HepG2 (cell line): ENCODE results near the gene RDH16. TPM values are rescaled to one million over a fixed set of nuclear protein-coding genes. Genes with fewer than 3 reads are reported as not detected.

Source experiments
- ATAC-seq: fragments of 200-7000 bp; cut with Tn5 transposase; 3 replicates; pipeline ENCODE4 v1.9.1; 2020; ENCODE audit warnings: mild to moderate bottlenecking, moderate library complexity
- BruUV-seq: library from RNA; stranded (reverse); fragments of 400-500 nt; replicated peaks from 2 replicates; lab custom pipeline; 2021; lab: Mats Ljungman, UMichigan
- CTCF ChIA-PET: fragments of 300-600 bp; formaldehyde crosslinking; extraction: SDS; loops from one replicate; lab custom pipeline; 2021; ENCODE audit warnings: low total read pairs, inconsistent platforms, low intra/inter-chr PET ratio; lab: Yijun Ruan, JAX
- POLR2A ChIA-PET: fragments of 350-600 bp; sonication (Branson Sonifier 250); formaldehyde crosslinking; loops from one replicate; lab custom pipeline; 2020; ENCODE audit warnings: antibody characterized with exemption, inconsistent platforms; lab: Yijun Ruan, JAX
- DNase-seq: peaks from one replicate; pipeline ENCODE4 v3.0.0-alpha.2; 2015; ENCODE audit warnings: low spot score
- FAIRE-seq: peaks from 3 replicates; lab custom pipeline; 2011; peaks lifted over from hg19 to GRCh38; lab: Jason Lieb, UNC
- H2AFZ ChIP-seq: one replicate; pipeline ENCODE4 v1.6.1; 2011; ENCODE audit warnings: low read length, inconsistent platforms
- H3K27ac ChIP-seq: fragments of 300-600 bp; 3 replicates; pipeline ENCODE4 v1.8.0; 2011; ENCODE audit warnings: mixed run types, mild to moderate bottlenecking, mixed read lengths, low read length, inconsistent platforms; ENCODE audit not compliant: insufficient read depth; ENCODE audit errors: extremely low read length
- H3K27me3 ChIP-seq, 2 experiments: fragments of 200-600 bp in 1 of 2; 2 replicates in 1 of 2; 3 replicates in 1 of 2; pipeline versions ENCODE4 v1.6.0 to v1.8.0; 2011; ENCODE audit warnings: low read length in 2 of 2, mild to moderate bottlenecking in 2 of 2, moderate library complexity in 2 of 2, inconsistent platforms in 1 of 2; ENCODE audit not compliant: insufficient read depth in 2 of 2, control insufficient read depth in 1 of 2
- H3K36me3 ChIP-seq, 2 experiments: fragments of 200-600 bp in 1 of 2; replicated peaks in 1 of 2; 2 replicates in 1 of 2; 3 replicates in 1 of 2; pipeline versions ENCODE4 v1.5.1 to v1.8.0; 2011; ENCODE audit warnings: low read length in 2 of 2, inconsistent platforms in 1 of 2; ENCODE audit not compliant: insufficient read depth in 2 of 2, control insufficient read depth in 1 of 2
- H3K4me1 ChIP-seq: 2 replicates; pipeline ENCODE4 v1.5.1; 2012; ENCODE audit warnings: low read length, inconsistent platforms; ENCODE audit not compliant: insufficient read depth
- H3K4me2 ChIP-seq: 2 replicates; pipeline ENCODE4 v1.6.0; 2011; ENCODE audit warnings: low read depth, low read length, inconsistent platforms
- H3K4me3 ChIP-seq, 3 experiments: fragments of 200-600 bp in 1 of 3; sonication (generic), shearing (Covaris generic) in 1 of 3; replicated peaks in 1 of 3; 2 replicates each; pipeline ENCODE4 v1.5.1; 2011 to 2016; ENCODE audit warnings: low read length in 3 of 3, inconsistent platforms in 2 of 3, low read depth in 2 of 3, mild to moderate bottlenecking in 2 of 3, control low read depth in 1 of 3, mixed read lengths in 1 of 3; ENCODE audit not compliant: insufficient read depth in 1 of 3
- H3K79me2 ChIP-seq: one replicate; pipeline ENCODE4 v1.6.1; 2011; ENCODE audit warnings: low read length, inconsistent platforms; ENCODE audit not compliant: insufficient read depth
- H3K9ac ChIP-seq: 2 replicates; pipeline ENCODE4 v1.6.0; 2011; ENCODE audit warnings: mild to moderate bottlenecking, low read depth, low read length, inconsistent platforms; ENCODE audit not compliant: insufficient read depth
- H3K9me3 ChIP-seq: 2 replicates; pipeline ENCODE4 v1.5.1; 2012; ENCODE audit warnings: mild to moderate bottlenecking, low read length
- H4K20me1 ChIP-seq: 2 replicates; pipeline ENCODE4 v1.6.0; 2011; ENCODE audit warnings: inconsistent platforms, mild to moderate bottlenecking, low read length, moderate library complexity; ENCODE audit not compliant: insufficient read depth
- CENPX ChIP-seq: sonication (generic); formaldehyde crosslinking; IDR thresholded peaks from 2 replicates; pipeline ENCODE4 v1.9.0; 2021; ENCODE audit warnings: mild to moderate bottlenecking, missing genetic modification reagents, moderate library complexity
- CREBL2 ChIP-seq: sonication (generic); formaldehyde crosslinking; IDR thresholded peaks from 2 replicates; pipeline ENCODE4 v1.8.1; 2023; ENCODE audit warnings: missing genetic modification reagents, mild to moderate bottlenecking, borderline replicate concordance
- GATAD2A ChIP-seq: IDR thresholded peaks from 2 replicates; pipeline ENCODE4 v1.6.1; 2016
- HMGA1 ChIP-seq: sonication (generic); formaldehyde crosslinking; conservative IDR thresholded peaks from 2 replicates; pipeline ENCODE4 v1.4.0; 2020; ENCODE audit warnings: missing genetic modification reagents
- ZBTB21 ChIP-seq: sonication (generic); formaldehyde crosslinking; IDR thresholded peaks from 2 replicates; pipeline ENCODE4 v1.4.0; 2020; ENCODE audit warnings: missing genetic modification reagents
- ZNF510 ChIP-seq: sonication (generic); formaldehyde crosslinking; IDR thresholded peaks from 2 replicates; pipeline ENCODE4 v1.4.0; 2020; ENCODE audit warnings: low read depth, mild to moderate bottlenecking, missing genetic modification reagents
- ZNF512B ChIP-seq: sonication (generic); formaldehyde crosslinking; IDR thresholded peaks from 2 replicates; pipeline ENCODE4 v1.5.1; 2020; ENCODE audit warnings: missing genetic modification reagents, mild to moderate bottlenecking, borderline replicate concordance
- ZSCAN31 ChIP-seq: sonication (generic); formaldehyde crosslinking; IDR thresholded peaks from 2 replicates; pipeline ENCODE4 v1.5.0; 2020; ENCODE audit warnings: low read depth, mild to moderate bottlenecking, missing genetic modification reagents
- WGBS: methylation state at CpG from one replicate; pipeline ENCODE4 v1.1.6; 2017; ENCODE audit warnings: low lambda C conversion rate; 5-methylcytosine and 5-hydroxymethylcytosine counted together
- in situ Hi-C: cut with HindIII; loops from 2 replicates; pipeline ENCODE4 v1.10.0; 2017; ENCODE audit warnings: low pct_unique_long_range_greater_than_20kb; ENCODE audit not compliant: extremely low pct_ligation_motif_present
- intact Hi-C: fragments of 100-400 bp; cut with micrococcal nuclease; formaldehyde crosslinking; loops from one replicate; pipeline ENCODE4 v1.10.0; 2022; ENCODE audit not compliant: unreplicated experiment
- polyA plus RNA-seq, 8 experiments: library from polyadenylated mRNA; depleted of rRNA in 3 of 8; stranded (reverse) in 7 of 8; unstranded in 1 of 8; fragments of >200 nt; fragmentation: Illumina TruSeq in 4 of 8; extraction: Trizol in 4 of 8; gene quantifications; 2 replicates each; pipeline versions ENCODE4 v1.2.1 to v1.2.3, GENCODE V29; 2011 to 2016; ENCODE audit warnings: low read depth in 4 of 8, missing spikeins in 1 of 8, mixed read lengths in 1 of 8; ENCODE audit not compliant: insufficient read depth in 1 of 8
- total RNA-seq, 5 experiments: library from RNA; depleted of rRNA; stranded (reverse); fragments of >200 nt; fragmentation: Illumina TruSeq; extraction: Trizol; gene quantifications; 2 replicates each; pipeline ENCODE4 v1.2.3, GENCODE V29; 2016; ENCODE audit warnings: low read depth in 1 of 5
- TF ChIP-seq, protein P1 (sequence below): sonication (generic); formaldehyde crosslinking; IDR thresholded peaks from 2 replicates; pipeline ENCODE4 v1.4.0; 2020; ENCODE audit warnings: mild to moderate bottlenecking, missing genetic modification reagents

The RDH16 gene
- total and polyA plus RNA-seq, 2 of the 13 experiments (the other 11 are each of a cell fraction or from before 2014, with no cell fraction given): 0.05 to 0.13 TPM

DNA sequence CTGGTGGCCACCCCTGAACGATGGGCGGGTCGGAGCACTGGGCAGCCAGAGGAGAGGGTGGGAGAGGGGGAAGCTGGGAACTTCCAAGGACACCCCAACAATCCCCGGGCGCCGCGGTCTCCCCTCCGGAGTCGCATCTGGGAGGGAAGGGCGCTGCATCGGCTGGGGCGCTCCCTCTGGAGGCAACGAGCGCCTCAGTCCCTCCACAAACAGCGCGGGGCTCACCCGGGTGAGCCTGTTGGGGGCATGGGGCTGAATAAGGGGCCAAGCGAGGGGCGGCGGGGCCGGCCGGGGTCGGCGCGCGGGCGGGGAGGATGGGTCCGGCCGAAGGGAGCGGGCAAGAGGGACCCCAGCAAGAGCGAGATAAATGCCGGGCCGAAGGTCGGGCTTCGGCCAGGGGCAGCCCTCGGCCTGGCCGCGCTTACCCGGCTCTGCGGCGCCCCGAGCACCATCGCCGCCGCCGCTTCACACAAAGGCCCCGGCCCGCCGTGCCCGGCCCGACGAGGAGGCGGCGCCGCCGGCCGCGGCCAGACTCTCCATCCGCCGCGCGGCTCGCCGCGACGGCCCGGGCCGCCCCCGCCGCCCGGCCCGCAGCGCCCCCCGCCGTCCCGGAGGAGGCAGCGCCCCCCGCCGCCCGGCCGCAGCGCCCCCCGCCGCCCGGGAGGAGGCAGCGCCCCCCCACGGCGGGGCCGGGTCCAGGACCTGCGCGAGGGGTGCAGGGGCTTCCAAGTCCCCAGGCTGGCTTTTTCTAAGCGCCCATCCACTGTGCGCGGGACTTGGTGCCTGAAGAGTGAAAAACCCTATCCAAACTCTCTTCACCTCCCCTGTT lies 48.8 kb upstream of the RDH16 start, which contains the start of gene ZBTB39 (continued):
- TF ChIP-seq ZNF512B (CRISPR knock-in tag): no peak
- TF ChIP-seq, protein P1, sequence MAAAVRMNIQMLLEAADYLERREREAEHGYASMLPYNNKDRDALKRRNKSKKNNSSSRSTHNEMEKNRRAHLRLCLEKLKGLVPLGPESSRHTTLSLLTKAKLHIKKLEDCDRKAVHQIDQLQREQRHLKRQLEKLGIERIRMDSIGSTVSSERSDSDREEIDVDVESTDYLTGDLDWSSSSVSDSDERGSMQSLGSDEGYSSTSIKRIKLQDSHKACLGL (CRISPR knock-in tag): peak; percentile 27; the same call in 1 of the 2 replicates
- no peak for TF ChIP-seq ZBTB21 (CRISPR knock-in tag)
- no peak for TF ChIP-seq ZNF510
- TF ChIP-seq ZSCAN31: no peak

GRCh38 chr12:57004651-57005050 lies 47.2 kb upstream of the RDH16 start:
- TF ChIP-seq CREBL2 (CRISPR knock-in tag) (no peak), HMGA1 (CRISPR knock-in tag) (no peak), GATAD2A (CRISPR knock-in tag) (no peak), CENPX (no peak)
- TF ChIP-seq, all 625 proteins: peak for 0
- no TSS peak for BruUV-seq
- ChIA-PET POLR2A (interaction anchor here (1.3 kb wide), 1 partner anchor 107 kb away, joined by 4 read pairs; no protein-coding TSS in a partner anchor), CTCF (no interaction called here)
- Histone ChIP-seq H3K79me2 (peaks cover 16% of the 10 kb centered on the region), H3K27ac (no peak overlapping the region), H3K9ac (no peak overlapping the region; the same call in 1 of the 2 replicates), H3K9me3 (no peaks in the 10 kb centered on the region), H3K4me2 (peak overlapping the region; percentile 94; the same call in 1 of the 2 replicates), H3K36me3 (peaks cover 13 to 34% of the 10 kb centered on the region in 2 experiments), H2AFZ (no peak overlapping the region), H3K4me3 (no peak overlapping the region), H4K20me1 (peaks cover 4% of the 10 kb centered on the region), H3K4me1 (peaks cover 58% of the 10 kb centered on the region), H3K27me3 (no peaks in the 10 kb centered on the region; a peak in 1 of 5 replicates)
- DNase-seq (no peak), ATAC-seq (no peak), FAIRE-seq (no peak)
- in situ Hi-C loops (loop anchor here (5.0 kb wide), 2 partner anchors 48 to 108 kb away; partner anchors contain the start of genes MYO1A and STAT6), intact Hi-C loops (loop anchor here (5.0 kb wide), 2 partner anchors 57 to 252 kb away; partner anchors contain the start of gene PRIM1)
- 96% methylated on average over 4 of the region's 6 CpGs for WGBS
